HUES48 (cell line): Measurements from ENCODE around the gene PCDHB14.
"Not testable (repeated sequence)": the region's sequence is repeated elsewhere in the genome, so short reads cannot be mapped to it uniquely, and the experiment has no call there.

ENCODE experiments used
- H3K27ac ChIP-seq: one replicate; pipeline ENCODE4 v1.7.0; 2013; ENCODE audit warnings: low read depth, low read length, inconsistent platforms
- H3K27me3 ChIP-seq: 2 replicates; pipeline ENCODE4 v1.6.1; 2013; ENCODE audit warnings: mild to moderate bottlenecking, low read length; ENCODE audit not compliant: control insufficient read depth, insufficient read depth
- H3K36me3 ChIP-seq: 2 replicates; pipeline ENCODE4 v1.6.1; 2013; ENCODE audit warnings: low read length; ENCODE audit not compliant: control insufficient read depth, insufficient read depth
- H3K4me1 ChIP-seq: 2 replicates; pipeline ENCODE4 v1.6.1; 2013; ENCODE audit warnings: mild to moderate bottlenecking, low read length; ENCODE audit not compliant: control insufficient read depth, insufficient read depth
- H3K4me3 ChIP-seq: 2 replicates; pipeline ENCODE4 v1.5.1; 2013; ENCODE audit warnings: mild to moderate bottlenecking, low read depth, low read length
- H3K9ac ChIP-seq: 2 replicates; pipeline ENCODE4 v1.6.1; 2013; ENCODE audit warnings: mild to moderate bottlenecking, low read depth, low read length, moderate library complexity
- H3K9me3 ChIP-seq: 2 replicates; pipeline ENCODE4 v1.6.1; 2013; ENCODE audit warnings: low read length; ENCODE audit not compliant: control insufficient read depth, insufficient read depth

PCDHB14 gene

DNA sequence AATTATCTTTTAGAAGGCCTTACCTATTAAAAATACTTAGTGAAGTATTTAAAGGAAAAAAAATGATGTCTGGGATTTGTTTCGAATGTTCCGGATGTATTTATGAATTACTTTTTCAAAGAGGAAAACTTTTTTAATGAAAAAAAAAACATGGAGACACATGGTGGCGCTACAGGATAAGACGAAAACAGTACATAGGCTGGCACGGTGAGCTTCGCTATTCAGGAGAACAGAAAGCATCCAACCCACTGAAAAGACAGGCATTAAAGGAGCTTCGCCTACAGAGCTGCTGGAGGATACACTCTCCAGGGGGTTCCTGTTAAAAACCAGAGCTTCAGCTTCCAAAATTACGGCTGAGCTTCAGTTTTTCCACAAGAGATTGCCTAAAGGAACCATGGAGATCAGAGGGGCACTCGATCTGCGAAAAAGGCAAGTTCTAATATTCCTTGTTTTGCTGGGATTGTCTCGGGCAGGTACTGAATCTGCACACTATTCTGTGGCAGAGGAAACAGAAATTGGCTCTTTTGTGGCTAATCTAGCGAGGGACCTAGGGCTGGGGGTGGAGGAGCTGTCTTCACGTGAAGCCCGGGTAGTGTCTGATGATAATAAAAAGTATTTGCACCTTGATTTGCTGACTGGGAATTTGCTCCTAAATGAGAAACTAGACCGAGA lies at the start of gene PCDHB14:
Gene PCDHB14 (plus strand): TSS at position 232 of the 672 bp plus-strand sequence. CDS start 163 bp downstream, at position 395.
- no peaks in the 10 kb centered on the region for H3K27me3 ChIP-seq
- H3K27ac ChIP-seq, result peak within 1 kb of the TSS; percentile 53
- H3K4me3 ChIP-seq, result peak within 1 kb of the TSS; percentile 27
- peaks cover 4% of the 10 kb centered on the region; the same call in 1 of the 2 replicates for H3K4me1 ChIP-seq
- peaks cover 5% of the 10 kb centered on the region; the same call in 1 of the 2 replicates for H3K9me3 ChIP-seq
- H3K9ac ChIP-seq, result no peak within 1 kb of the TSS
- H3K36me3 ChIP-seq, result no peaks in the 10 kb centered on the region

DNA sequence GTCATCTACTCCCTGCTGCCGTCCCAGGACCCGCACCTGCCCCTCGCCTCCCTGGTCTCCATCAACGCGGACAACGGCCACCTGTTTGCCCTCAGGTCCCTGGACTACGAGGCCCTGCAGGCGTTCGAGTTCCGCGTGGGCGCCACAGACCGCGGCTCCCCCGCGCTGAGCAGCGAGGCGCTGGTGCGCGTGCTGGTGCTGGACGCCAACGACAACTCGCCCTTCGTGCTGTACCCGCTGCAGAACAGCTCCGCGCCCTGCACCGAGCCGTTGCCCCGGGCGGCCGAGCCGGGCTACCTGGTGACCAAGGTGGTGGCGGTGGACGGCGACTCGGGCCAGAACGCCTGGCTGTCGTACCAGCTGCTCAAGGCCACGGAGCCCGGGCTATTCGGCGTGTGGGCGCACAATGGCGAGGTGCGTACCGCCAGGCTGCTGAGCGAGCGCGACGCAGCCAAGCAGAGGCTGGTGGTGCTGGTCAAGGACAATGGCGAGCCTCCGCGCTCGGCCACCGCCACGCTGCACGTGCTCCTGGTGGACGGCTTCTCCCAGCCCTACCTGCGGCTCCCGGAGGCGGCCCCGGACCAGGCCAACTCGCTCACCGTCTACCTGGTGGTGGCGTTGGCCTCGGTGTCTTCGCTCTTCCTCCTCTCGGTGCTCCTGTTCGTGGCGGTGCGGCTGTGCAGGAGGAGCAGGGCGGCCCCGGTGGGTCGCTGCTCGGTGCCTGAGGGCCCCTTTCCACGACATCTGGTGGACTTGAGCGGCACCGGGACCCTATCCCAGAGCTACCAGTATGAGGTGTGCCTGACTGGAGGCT lies 48.6 kb upstream of the PCDHB14 start:
- not testable (repeated sequence) for H3K9ac ChIP-seq, H3K4me3 ChIP-seq, H3K36me3 ChIP-seq, H3K27ac ChIP-seq, H3K27me3 ChIP-seq, H3K4me1 ChIP-seq
- H3K9me3 ChIP-seq, result peaks cover 14% of the 10 kb centered on the region

DNA sequence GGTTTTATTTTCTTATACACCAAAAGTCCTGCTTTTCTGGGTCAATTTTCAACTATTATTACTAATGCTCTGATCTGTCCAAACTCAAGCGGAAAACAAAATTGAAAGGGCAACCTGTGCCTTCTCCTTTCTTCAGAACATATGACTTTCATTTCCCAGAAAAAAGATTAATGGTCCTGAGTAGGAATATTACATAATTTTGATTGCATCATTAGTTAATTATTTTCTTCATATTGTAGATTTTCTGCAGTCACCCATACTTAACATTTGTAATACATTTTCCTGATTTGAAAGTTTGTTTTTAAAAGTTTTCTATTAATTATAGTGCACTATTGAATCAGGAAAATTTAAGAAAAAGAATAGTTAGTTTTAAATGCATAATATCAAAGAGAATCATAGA lies 47.2 kb upstream of the PCDHB14 start:
- Histone ChIP-seq H3K9me3 (peaks cover 14% of the 10 kb centered on the region), H3K27me3 (no peaks in the 10 kb centered on the region), H3K4me3 (no peak overlapping the region), H3K4me1 (no peaks in the 10 kb centered on the region), H3K27ac (no peak overlapping the region), H3K36me3 (no peaks in the 10 kb centered on the region), H3K9ac (no peak overlapping the region)

DNA sequence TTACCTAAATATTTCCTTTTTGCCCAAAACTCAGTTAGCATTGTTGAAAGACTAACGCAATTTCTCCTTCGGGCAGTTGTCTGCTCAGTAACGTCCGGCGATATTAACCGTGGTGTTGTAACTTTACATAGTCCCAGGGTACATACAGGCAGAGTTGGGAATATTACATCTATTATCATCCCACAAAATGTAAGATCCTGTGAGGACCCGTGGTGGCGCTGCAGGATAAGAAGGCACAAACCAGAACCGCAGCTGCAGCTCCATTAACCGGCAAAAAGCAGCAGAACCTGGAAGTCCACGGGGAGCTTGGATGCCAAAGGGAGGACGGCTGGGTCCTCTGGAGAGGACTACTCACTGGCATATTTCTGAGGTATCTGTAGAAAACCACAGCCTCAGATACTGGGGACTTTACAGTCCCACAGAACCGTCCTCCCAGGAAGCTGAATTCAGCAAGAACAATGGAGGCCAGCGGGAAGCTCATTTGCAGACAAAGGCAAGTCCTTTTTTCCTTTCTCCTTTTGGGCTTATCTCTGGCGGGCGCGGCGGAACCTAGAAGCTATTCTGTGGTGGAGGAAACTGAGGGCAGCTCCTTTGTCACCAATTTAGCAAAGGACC lies 45.5 kb upstream of the PCDHB14 start, which contains the start of gene PCDHB8:
Gene PCDHB8 (plus strand): TSS at position 214 of the 615 bp plus-strand sequence. CDS start 245 bp downstream, at position 459.
- H3K36me3 ChIP-seq, H3K27ac ChIP-seq, H3K4me1 ChIP-seq, H3K9ac ChIP-seq, H3K4me3 ChIP-seq, H3K27me3 ChIP-seq: not testable (repeated sequence)
- H3K9me3 ChIP-seq, result peaks cover 14% of the 10 kb centered on the region

DNA sequence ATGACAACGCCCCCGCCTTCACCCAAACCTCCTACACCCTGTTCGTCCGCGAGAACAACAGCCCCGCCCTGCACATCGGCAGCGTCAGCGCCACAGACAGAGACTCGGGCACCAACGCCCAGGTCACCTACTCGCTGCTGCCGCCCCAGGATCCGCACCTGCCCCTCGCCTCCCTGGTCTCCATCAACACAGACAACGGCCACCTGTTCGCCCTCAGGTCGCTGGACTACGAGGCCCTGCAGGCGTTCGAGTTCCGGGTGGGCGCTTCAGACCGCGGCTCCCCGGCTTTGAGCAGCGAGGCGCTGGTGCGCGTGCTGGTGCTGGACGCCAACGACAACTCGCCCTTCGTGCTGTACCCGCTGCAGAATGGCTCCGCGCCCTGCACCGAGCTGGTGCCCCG lies 43.8 kb upstream of the PCDHB14 start:
- H3K4me1 ChIP-seq, H3K27ac ChIP-seq, H3K9ac ChIP-seq, H3K27me3 ChIP-seq, H3K4me3 ChIP-seq, H3K36me3 ChIP-seq: not testable (repeated sequence)
- peaks cover 17% of the 10 kb centered on the region for H3K9me3 ChIP-seq

DNA sequence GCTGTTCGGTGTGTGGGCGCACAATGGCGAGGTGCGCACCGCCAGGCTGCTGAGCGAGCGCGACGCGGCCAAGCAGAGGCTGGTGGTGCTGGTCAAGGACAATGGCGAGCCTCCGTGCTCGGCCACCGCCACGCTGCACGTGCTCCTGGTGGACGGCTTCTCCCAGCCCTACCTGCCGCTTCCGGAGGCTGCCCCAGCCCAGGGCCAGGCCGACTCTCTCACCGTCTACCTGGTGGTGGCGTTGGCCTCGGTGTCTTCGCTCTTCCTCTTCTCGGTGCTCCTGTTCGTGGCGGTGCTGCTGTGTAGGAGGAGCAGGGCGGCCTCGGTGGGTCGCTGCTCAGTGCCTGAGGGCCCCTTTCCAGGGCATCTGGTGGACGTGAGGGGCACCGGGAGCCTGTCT lies 43.3 kb upstream of the PCDHB14 start:
- H3K9ac ChIP-seq, H3K4me1 ChIP-seq, H3K36me3 ChIP-seq, H3K4me3 ChIP-seq, H3K27me3 ChIP-seq, H3K27ac ChIP-seq: not testable (repeated sequence)
- H3K9me3 ChIP-seq, result peaks cover 14% of the 10 kb centered on the region

DNA sequence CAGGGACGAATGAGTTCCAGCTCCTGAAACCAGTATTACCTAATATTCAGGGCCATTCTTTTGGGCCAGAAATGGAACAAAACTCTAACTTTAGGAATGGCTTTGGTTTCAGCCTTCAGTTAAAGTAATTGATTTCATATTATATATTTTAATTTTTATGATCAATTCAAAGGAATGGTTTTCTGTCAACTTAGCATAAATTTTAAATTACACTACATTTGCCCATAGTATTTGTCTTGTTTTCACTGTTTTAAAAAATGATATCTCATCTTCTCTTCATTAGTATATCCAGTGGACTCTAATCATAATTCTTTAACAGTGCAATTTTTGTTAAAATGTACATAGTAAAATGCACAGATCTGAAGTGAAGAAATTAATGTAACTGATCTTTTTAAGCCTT lies 42.8 kb upstream of the PCDHB14 start:
- H3K4me1 ChIP-seq, result no peaks in the 10 kb centered on the region
- H3K9ac ChIP-seq, result no peak overlapping the region
- H3K27ac ChIP-seq, result no peak overlapping the region
- H3K9me3 ChIP-seq, result peaks cover 11% of the 10 kb centered on the region; the same call in 1 of the 2 replicates
- no peaks in the 10 kb centered on the region for H3K27me3 ChIP-seq
- H3K36me3 ChIP-seq, result no peaks in the 10 kb centered on the region
- H3K4me3 ChIP-seq, result no peak overlapping the region

DNA sequence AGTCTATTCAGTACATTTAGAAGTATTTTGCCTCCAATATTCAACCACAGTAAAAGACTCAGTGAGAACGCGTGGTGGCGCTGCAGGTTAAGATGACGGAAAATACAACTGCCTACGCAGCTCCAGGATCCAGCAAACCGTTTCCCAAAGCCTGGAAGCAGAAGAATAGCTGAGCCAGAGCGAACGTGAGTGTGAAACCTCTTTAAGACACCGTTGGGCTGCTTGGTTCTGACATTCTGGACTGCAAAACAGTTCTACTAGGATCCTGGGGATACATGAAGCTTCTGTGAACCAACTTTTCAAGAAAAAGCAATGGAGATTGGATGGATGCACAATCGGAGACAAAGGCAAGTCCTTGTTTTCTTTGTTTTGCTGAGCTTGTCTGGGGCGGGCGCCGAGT lies 40.9 kb upstream of the PCDHB14 start, which contains the start of gene PCDHB16:
Gene PCDHB16 (plus strand): TSS at position 140 of the 400 bp plus-strand sequence. CDS start 173 bp downstream, at position 313.
- H3K36me3 ChIP-seq, result no peaks in the 10 kb centered on the region
- no peak within 1 kb of the TSS for H3K9ac ChIP-seq
- H3K27ac ChIP-seq, result no peak within 1 kb of the TSS
- peak within 1 kb of the TSS; percentile 42; the same call in 1 of the 2 replicates for H3K4me3 ChIP-seq
- peaks cover 11% of the 10 kb centered on the region; the same call in 1 of the 2 replicates for H3K9me3 ChIP-seq
- H3K4me1 ChIP-seq, result 0 out of 2 replicates have a peak, but pooled peaks cover 2% of the 10 kb centered on the region
- no peaks in the 10 kb centered on the region for H3K27me3 ChIP-seq

DNA sequence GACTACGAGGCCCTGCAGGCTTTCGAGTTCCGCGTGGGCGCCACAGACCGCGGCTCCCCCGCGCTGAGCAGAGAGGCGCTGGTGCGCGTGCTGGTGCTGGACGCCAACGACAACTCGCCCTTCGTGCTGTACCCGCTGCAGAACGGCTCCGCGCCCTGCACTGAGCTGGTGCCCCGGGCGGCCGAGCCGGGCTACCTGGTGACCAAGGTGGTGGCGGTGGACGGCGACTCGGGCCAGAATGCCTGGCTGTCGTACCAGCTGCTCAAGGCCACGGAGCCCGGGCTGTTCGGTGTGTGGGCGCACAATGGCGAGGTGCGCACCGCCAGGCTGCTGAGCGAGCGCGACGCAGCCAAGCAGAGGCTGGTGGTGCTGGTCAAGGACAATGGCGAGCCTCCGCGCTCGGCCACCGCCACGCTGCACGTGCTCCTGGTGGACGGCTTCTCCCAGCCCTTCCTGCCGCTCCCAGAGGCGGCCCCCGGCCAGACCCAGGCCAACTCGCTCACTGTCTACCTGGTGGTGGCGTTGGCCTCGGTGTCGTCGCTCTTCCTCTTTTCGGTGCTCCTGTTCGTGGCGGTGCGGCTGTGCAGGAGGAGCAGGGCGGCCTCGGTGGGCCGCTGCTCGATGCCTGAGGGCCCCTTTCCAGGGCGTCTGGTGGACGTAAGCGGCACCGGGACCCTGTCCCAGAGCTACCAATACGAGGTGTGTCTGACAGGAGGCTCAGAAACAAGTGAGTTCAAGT lies 38.9 kb upstream of the PCDHB14 start:
- H3K4me3 ChIP-seq, H3K9me3 ChIP-seq, H3K27me3 ChIP-seq, H3K9ac ChIP-seq, H3K36me3 ChIP-seq, H3K4me1 ChIP-seq, H3K27ac ChIP-seq: not testable (repeated sequence)

DNA sequence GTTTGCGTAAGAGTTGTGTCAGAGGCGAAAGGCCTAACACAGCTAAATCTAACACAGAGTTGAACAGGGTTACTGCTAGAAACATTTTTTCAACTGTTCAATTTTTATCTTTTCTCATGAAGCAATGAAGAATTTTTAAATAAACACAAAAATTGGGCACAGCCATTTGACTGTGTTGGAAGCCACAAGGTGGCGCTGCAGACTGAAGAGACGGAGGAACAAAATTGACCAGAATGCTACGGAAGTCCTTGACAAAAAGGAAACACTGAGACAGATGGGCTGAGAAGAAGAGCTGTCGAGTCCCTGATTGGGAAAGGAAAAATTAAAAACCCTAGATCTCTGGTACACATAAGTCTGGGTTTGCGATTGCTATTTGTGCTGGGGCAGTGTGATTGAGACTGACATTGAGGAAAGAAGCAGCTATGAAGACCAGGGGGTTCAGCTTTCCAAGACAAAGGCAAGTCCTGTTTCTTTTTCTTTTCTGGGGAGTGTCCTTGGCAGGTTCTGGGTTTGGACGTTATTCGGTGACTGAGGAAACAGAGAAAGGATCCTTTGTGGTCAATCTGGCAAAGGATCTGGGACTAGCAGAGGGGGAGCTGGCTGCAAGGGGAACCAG lies 36.1 kb upstream of the PCDHB14 start, which contains the start of gene PCDHB9:
Gene PCDHB9 (plus strand): TSS at position 265 of the 616 bp plus-strand sequence. CDS start 158 bp downstream, at position 423.
- Histone ChIP-seq H3K4me1 (0 out of 2 replicates have a peak, but pooled peaks cover 2% of the 10 kb centered on the region), H3K9ac (no peak within 1 kb of the TSS), H3K4me3 (peak within 1 kb of the TSS; percentile 41), H3K27me3 (no peaks in the 10 kb centered on the region), H3K36me3 (no peaks in the 10 kb centered on the region), H3K27ac (no peak within 1 kb of the TSS), H3K9me3 (peaks cover 3% of the 10 kb centered on the region; the same call in 1 of the 2 replicates)
